Activated CD4-positive, alpha-beta T cell treated with anti-CD3 and anti-CD28 coated beads for 36 hours (primary cell): ENCODE measurements around the gene CHMP5. TPM values are rescaled to one million over a fixed set of nuclear protein-coding genes. Genes with fewer than 3 reads are reported as not detected.
A peak's percentile ranks its signal among the peaks of the same experiment; 100 is the strongest.
"Not testable (repeated sequence)": the region's sequence is repeated elsewhere in the genome, so short reads cannot be mapped to it uniquely, and the experiment has no call there.

Experiments used
- ATAC-seq: fragments of 200-7000 bp; cut with Tn5 transposase; one replicate; pipeline ENCODE4 v1.10.0; 2021; ENCODE audit warnings: mild to moderate bottlenecking, moderate library complexity
- CTCF ChIA-PET: fragments of 350-600 bp; sonication (Branson Sonifier 250); formaldehyde crosslinking; loops from one replicate; lab custom pipeline; 2021; ENCODE audit warnings: antibody characterized with exemption; lab: Charles Lee
- POLR2A ChIA-PET: fragments of 350-600 bp; sonication (Branson Sonifier 250); formaldehyde crosslinking; loops from one replicate; lab custom pipeline; 2021; ENCODE audit warnings: antibody characterized with exemption, inconsistent platforms; lab: Charles Lee
- DNase-seq: peaks from one replicate; pipeline ENCODE4 v3.0.0-alpha.2; 2020
- H3K27ac Mint-ChIP-seq: one replicate; pipeline ENCODE4 v1.8.0; 2021; ENCODE audit warnings: mixed read lengths
- H3K27me3 Mint-ChIP-seq: one replicate; pipeline ENCODE4 v1.8.0; 2021; ENCODE audit warnings: mixed read lengths
- H3K36me3 Mint-ChIP-seq: one replicate; pipeline ENCODE4 v1.8.0; 2021; ENCODE audit warnings: low read depth, mixed read lengths
- H3K4me1 Mint-ChIP-seq: one replicate; pipeline ENCODE4 v1.8.0; 2021; ENCODE audit warnings: mixed read lengths
- H3K4me3 Mint-ChIP-seq: one replicate; pipeline ENCODE4 v1.8.0; 2021; ENCODE audit warnings: mild to moderate bottlenecking, moderate library complexity, mixed read lengths
- H3K9me3 Mint-ChIP-seq: one replicate; pipeline ENCODE4 v1.8.0; 2021; ENCODE audit warnings: low read depth, mixed read lengths
- intact Hi-C, 2 experiments: fragments of 100-400 bp; cut with DNase I in 1 of 2; cut with micrococcal nuclease in 1 of 2; formaldehyde crosslinking; loops; one replicate each; pipeline versions ENCODE4 v1.14.2 to v1.15.1; 2022 to 2024; cut with DNase I, micrococcal nuclease
- total RNA-seq, 2 experiments: library from RNA; stranded (reverse); gene quantifications; one replicate each; pipeline ENCODE4 v1.2.3, GENCODE V29; 2021

The CHMP5 gene
- total RNA-seq, 2 experiments from 2014 or later = 102 to 106 TPM

- no peak for ATAC-seq
- POLR2A ChIA-PET = interaction anchor here (1.2 kb wide), 1 partner anchor 11 kb away, joined by 3 read pairs; no protein-coding TSS in a partner anchor
- Mint-ChIP-seq H3K4me3 (peak overlapping the region; percentile 30), H3K4me1 (peaks cover 30% of the 10 kb centered on the region), H3K9me3 (no peaks in the 10 kb centered on the region), H3K27me3 (no peaks in the 10 kb centered on the region), H3K27ac (peak overlapping the region; percentile 45), H3K36me3 (peaks cover 55% of the 10 kb centered on the region)
- CTCF ChIA-PET = interaction anchor here (0.6 to 1.1 kb wide), 2 partner anchors 10 to 13 kb away, joined by 3 to 4 read pairs; no protein-coding TSS in a partner anchor
- DNase-seq = no peak
- intact Hi-C loops = loop anchor here (5.0 kb wide), 2 partner anchors 32 to 143 kb away; partner anchors contain the start of gene B4GALT1 (in 1 of the 2)
Observed at GRCh38 chr9:33309903-33310302, 45.1 kb downstream of the CHMP5 start.

GRCh38 chr9:33310748-33311147 lies 45.9 kb downstream of the CHMP5 start:
- DNase-seq = no peak
- ChIA-PET CTCF (interaction anchor here (1.1 kb wide), 1 partner anchor 14 kb away, joined by 4 read pairs; no protein-coding TSS in a partner anchor), POLR2A (no interaction called here)
- Mint-ChIP-seq H3K9me3 (no peaks in the 10 kb centered on the region), H3K4me3 (no peak overlapping the region), H3K4me1 (peaks cover 30% of the 10 kb centered on the region), H3K27ac (peak overlapping the region; percentile 65), H3K36me3 (peaks cover 59% of the 10 kb centered on the region), H3K27me3 (no peaks in the 10 kb centered on the region)
- ATAC-seq = no peak
- intact Hi-C loops = no loop called here

- DNase-seq (no peak), ATAC-seq (peak; percentile 82)
- Mint-ChIP-seq H3K4me3 (no peak overlapping the region), H3K27ac (peak overlapping the region; percentile 56), H3K4me1 (peaks cover 30% of the 10 kb centered on the region), H3K9me3 (no peaks in the 10 kb centered on the region), H3K27me3 (no peaks in the 10 kb centered on the region), H3K36me3 (peaks cover 69% of the 10 kb centered on the region)
- ChIA-PET POLR2A (no interaction called here), CTCF (interaction anchor here (0.6 to 1.2 kb wide), 2 partner anchors 16 to 30 kb away, joined by 3 read pairs; no protein-coding TSS in a partner anchor)
- intact Hi-C loops = no loop called here
Observed at GRCh38 chr9:33311953-33312352, 47.1 kb downstream of the CHMP5 start.

GRCh38 chr9:33315371-33315770 lies 50.5 kb downstream of the CHMP5 start:
- DNase-seq (no peak), ATAC-seq (no peak)
- peak overlapping the region; percentile 22 for H3K27ac Mint-ChIP-seq
- no peak overlapping the region for H3K4me3 Mint-ChIP-seq
- intact Hi-C loops = no loop called here
- no peaks in the 10 kb centered on the region for H3K27me3 Mint-ChIP-seq
- H3K9me3 Mint-ChIP-seq = no peaks in the 10 kb centered on the region
- H3K4me1 Mint-ChIP-seq = peaks cover 27% of the 10 kb centered on the region
- ChIA-PET POLR2A (no interaction called here), CTCF (interaction anchor here (0.7 to 1.4 kb wide), 2 partner anchors 11 to 19 kb away, joined by 3 to 5 read pairs; no protein-coding TSS in a partner anchor)
- H3K36me3 Mint-ChIP-seq = peaks cover 64% of the 10 kb centered on the region

- Mint-ChIP-seq H3K36me3 (peaks cover 67% of the 10 kb centered on the region), H3K4me1 (peaks cover 23% of the 10 kb centered on the region)
- H3K27ac Mint-ChIP-seq, POLR2A ChIA-PET, intact Hi-C loops, ATAC-seq, H3K4me3 Mint-ChIP-seq, H3K27me3 Mint-ChIP-seq, H3K9me3 Mint-ChIP-seq, DNase-seq: not testable (repeated sequence)
- CTCF ChIA-PET = interaction anchor here (0.6 kb wide), 1 partner anchor 40 kb away, joined by 3 read pairs; no protein-coding TSS in a partner anchor
Observed at GRCh38 chr9:33317136-33317535, 52.3 kb downstream of the CHMP5 start.

- Mint-ChIP-seq H3K27me3 (no peaks in the 10 kb centered on the region), H3K9me3 (no peaks in the 10 kb centered on the region), H3K36me3 (peaks cover 67% of the 10 kb centered on the region), H3K27ac (no peak overlapping the region), H3K4me3 (no peak overlapping the region), H3K4me1 (peaks cover 21% of the 10 kb centered on the region)
- ATAC-seq (no peak), DNase-seq (no peak)
- POLR2A ChIA-PET = no interaction called here
- intact Hi-C loops = no loop called here
- CTCF ChIA-PET = no interaction called here
Observed at GRCh38 chr9:33318225-33318624, 53.4 kb downstream of the CHMP5 start.

- intact Hi-C loops = no loop called here
- peaks cover 21% of the 10 kb centered on the region for H3K4me1 Mint-ChIP-seq
- H3K9me3 Mint-ChIP-seq = no peaks in the 10 kb centered on the region
- no peaks in the 10 kb centered on the region for H3K27me3 Mint-ChIP-seq
- no peak overlapping the region for H3K27ac Mint-ChIP-seq
- POLR2A ChIA-PET = no interaction called here
- H3K4me3 Mint-ChIP-seq = no peak overlapping the region
- ATAC-seq (no peak), DNase-seq (no peak)
- CTCF ChIA-PET = interaction anchor here (0.7 kb wide), 1 partner anchor 47 kb away, joined by 3 read pairs; no protein-coding TSS in a partner anchor
- H3K36me3 Mint-ChIP-seq = peaks cover 62% of the 10 kb centered on the region
Observed at GRCh38 chr9:33318781-33319180, 53.9 kb downstream of the CHMP5 start.

- H3K36me3 Mint-ChIP-seq = peaks cover 66% of the 10 kb centered on the region
- H3K27me3 Mint-ChIP-seq = no peaks in the 10 kb centered on the region
- DNase-seq (no peak), ATAC-seq (no peak)
- peaks cover 21% of the 10 kb centered on the region for H3K4me1 Mint-ChIP-seq
- H3K9me3 Mint-ChIP-seq = no peaks in the 10 kb centered on the region
- ChIA-PET POLR2A (interaction anchor here (0.7 to 1.4 kb wide), 4 partner anchors 16 to 295 kb away, joined by 3 to 4 read pairs (median 3); partner anchors contain the start of genes DNAJA1 and NOL6), CTCF (interaction anchor here (0.9 to 2.7 kb wide), 8 partner anchors 10 to 147 kb away, joined by 3 to 13 read pairs (median 4); partner anchors contain the start of gene NFX1)
- H3K4me3 Mint-ChIP-seq = no peak overlapping the region
- H3K27ac Mint-ChIP-seq = peak overlapping the region; percentile 80
- intact Hi-C loops = loop anchor here (1.0 kb wide), 3 partner anchors 14 to 127 kb away; partner anchors contain the start of genes NFX1 (in 2 of the 2) and AQP3 (in 1 of the 2)
Observed at GRCh38 chr9:33320230-33320567, 55.4 kb downstream of the CHMP5 start.

- peaks cover 21% of the 10 kb centered on the region for H3K4me1 Mint-ChIP-seq
- intact Hi-C loops = loop anchor here (1.0 kb wide), 3 partner anchors 14 to 127 kb away; partner anchors contain the start of genes NFX1 (in 2 of the 2) and AQP3 (in 1 of the 2)
- H3K36me3 Mint-ChIP-seq = peaks cover 63% of the 10 kb centered on the region
- POLR2A ChIA-PET = interaction anchor here (0.6 to 1.4 kb wide), 6 partner anchors 11 to 296 kb away, joined by 3 to 4 read pairs (median 3); partner anchors contain the start of genes DNAJA1, NFX1 and NOL6
- CTCF ChIA-PET = interaction anchor here (0.6 to 2.7 kb wide), 7 partner anchors 13 to 146 kb away, joined by 3 to 13 read pairs (median 4); partner anchors contain the start of gene NFX1
- DNase-seq (peak; percentile 22), ATAC-seq (peak; percentile 85)
- peak overlapping the region; percentile 80 for H3K27ac Mint-ChIP-seq
- no peaks in the 10 kb centered on the region for H3K9me3 Mint-ChIP-seq
- H3K27me3 Mint-ChIP-seq = no peaks in the 10 kb centered on the region
- H3K4me3 Mint-ChIP-seq = no peak overlapping the region
Observed at GRCh38 chr9:33320568-33321261, 55.9 kb downstream of the CHMP5 start.

- no peak for DNase-seq
- H3K9me3 Mint-ChIP-seq = no peaks in the 10 kb centered on the region
- no peak for ATAC-seq
- H3K4me3 Mint-ChIP-seq = no peak overlapping the region
- no peaks in the 10 kb centered on the region for H3K4me1 Mint-ChIP-seq
- CTCF ChIA-PET = no interaction called here
- peak overlapping the region; percentile 47 for H3K27ac Mint-ChIP-seq
- intact Hi-C loops = no loop called here
- peaks cover 53% of the 10 kb centered on the region for H3K36me3 Mint-ChIP-seq
- no peaks in the 10 kb centered on the region for H3K27me3 Mint-ChIP-seq
- POLR2A ChIA-PET = no interaction called here
Observed at GRCh38 chr9:33329117-33329563, 64.3 kb downstream of the CHMP5 start.

- H3K36me3 Mint-ChIP-seq = peaks cover 54% of the 10 kb centered on the region
- no peak overlapping the region for H3K27ac Mint-ChIP-seq
- intact Hi-C loops = no loop called here
- no peak overlapping the region for H3K4me3 Mint-ChIP-seq
- H3K4me1 Mint-ChIP-seq = no peaks in the 10 kb centered on the region
- DNase-seq (no peak), ATAC-seq (no peak)
- ChIA-PET CTCF (interaction anchor here (0.5 to 1.2 kb wide), 3 partner anchors 13 to 901 kb away, joined by 3 to 4 read pairs (median 4); no protein-coding TSS in a partner anchor), POLR2A (interaction anchor here (0.6 to 1.0 kb wide), 2 partner anchors 15 to 40 kb away, joined by 4 to 9 read pairs; partner anchors contain the start of gene NFX1)
- no peaks in the 10 kb centered on the region for H3K27me3 Mint-ChIP-seq
- no peaks in the 10 kb centered on the region for H3K9me3 Mint-ChIP-seq
Observed at GRCh38 chr9:33329979-33330378, 65.1 kb downstream of the CHMP5 start.
